Psoas muscle (tissue), 8 donors: Measurements from ENCODE around the gene CIDEB. TPM values are rescaled to one million over a fixed set of nuclear protein-coding genes. Genes with fewer than 3 reads are reported as not detected.

Experiments used
- ATAC-seq, 4 donors: fragments of 200-7000 bp; cut with Tn5 transposase; one replicate each; pipeline ENCODE4 v1.9.1; 2020; ENCODE audit warnings: moderate library complexity in 3 of 4, mild to moderate bottlenecking in 2 of 4
- DNase-seq, 2 donors: peaks; one replicate each; pipeline ENCODE4 v3.0.0-alpha.2; 2020
- H3K27ac ChIP-seq: fragments of 200-600 bp; one replicate; pipeline ENCODE4 v1.8.0; 2022
- H3K27me3 ChIP-seq, 3 donors: fragments of 200-600 bp in 1 of 3; one replicate each; pipeline versions ENCODE4 v1.6.1 to v1.8.0; 2013 to 2022; ENCODE audit warnings: low read length in 2 of 3, mild to moderate bottlenecking in 2 of 3, moderate library complexity in 1 of 3; ENCODE audit not compliant: insufficient read depth in 3 of 3
- H3K36me3 ChIP-seq, 2 donors: fragments of 200-600 bp in 1 of 2; one replicate each; pipeline versions ENCODE4 v1.6.1 to v1.8.0; 2013 to 2022; ENCODE audit warnings: low read depth in 1 of 2, mild to moderate bottlenecking in 1 of 2, moderate library complexity in 1 of 2; ENCODE audit not compliant: insufficient read depth in 1 of 2
- H3K4me1 ChIP-seq: fragments of 200-600 bp; one replicate; pipeline ENCODE4 v1.8.0; 2022
- H3K4me3 ChIP-seq: fragments of 200-600 bp; one replicate; pipeline ENCODE4 v1.8.0; 2022; ENCODE audit warnings: mild to moderate bottlenecking
- H3K9me3 ChIP-seq: fragments of 200-600 bp; one replicate; pipeline ENCODE4 v1.8.0; 2022
- whole genome bisulfite sequencing, 3 donors: extraction: QIAGEN DNeasy Blood & Tissue Kit; methylation state at CpG; one replicate each; pipeline versions ENCODE4 v1.1.6 to v1.1.7; 2013; 5-methylcytosine and 5-hydroxymethylcytosine counted together
- intact Hi-C, 2 donors: fragments of 100-400 bp; cut with DNase I; formaldehyde crosslinking; loops; one replicate each; pipeline versions ENCODE4 v1.11.0 to v1.14.2; 2022
- polyA plus RNA-seq, 3 donors: library from polyadenylated mRNA; stranded (reverse); fragments of 200-250 nt; gene quantifications; one replicate each; pipeline ENCODE4 v1.2.3, GENCODE V29; 2013
- total RNA-seq, 4 donors: library from RNA; stranded (reverse); fragmentation: NEBNext Ultra II Directional in 2 of 4; extraction: Animal tissue kit (Norgen Biotek cat#: 25700) in 2 of 4; gene quantifications; one replicate each; pipeline versions ENCODE4 v1.2.1 to v1.2.4, GENCODE V29; 2021 to 2023
- TF ChIP-seq, protein P1 (sequence below): fragments of 200-600 bp; IDR thresholded peaks from one replicate; pipeline ENCODE4 v1.8.0; 2022; ENCODE audit warnings: antibody characterized with exemption
- donor health status: healthy with polysubstance abuse.
- donor health status: DM: no; HTN: no; CAD: no; lungs with moderate emphysema.
- donor health status: Bipolar disorder and iron deficiency.
- donor health status: healthy.
- donor health status: DM: yes; HTN: yes; CAD: no.
- donor health status: DM: no; HTN: no; CAD: no.
- donor health status: DM: no; HTN: no; CAD: no.
- donor health status: DM: yes; HTN: yes; CAD: no.

CIDEB gene
- total and polyA plus RNA-seq, 7 donors: 0.95 to 2.5 (median 1.7) TPM

DNA sequence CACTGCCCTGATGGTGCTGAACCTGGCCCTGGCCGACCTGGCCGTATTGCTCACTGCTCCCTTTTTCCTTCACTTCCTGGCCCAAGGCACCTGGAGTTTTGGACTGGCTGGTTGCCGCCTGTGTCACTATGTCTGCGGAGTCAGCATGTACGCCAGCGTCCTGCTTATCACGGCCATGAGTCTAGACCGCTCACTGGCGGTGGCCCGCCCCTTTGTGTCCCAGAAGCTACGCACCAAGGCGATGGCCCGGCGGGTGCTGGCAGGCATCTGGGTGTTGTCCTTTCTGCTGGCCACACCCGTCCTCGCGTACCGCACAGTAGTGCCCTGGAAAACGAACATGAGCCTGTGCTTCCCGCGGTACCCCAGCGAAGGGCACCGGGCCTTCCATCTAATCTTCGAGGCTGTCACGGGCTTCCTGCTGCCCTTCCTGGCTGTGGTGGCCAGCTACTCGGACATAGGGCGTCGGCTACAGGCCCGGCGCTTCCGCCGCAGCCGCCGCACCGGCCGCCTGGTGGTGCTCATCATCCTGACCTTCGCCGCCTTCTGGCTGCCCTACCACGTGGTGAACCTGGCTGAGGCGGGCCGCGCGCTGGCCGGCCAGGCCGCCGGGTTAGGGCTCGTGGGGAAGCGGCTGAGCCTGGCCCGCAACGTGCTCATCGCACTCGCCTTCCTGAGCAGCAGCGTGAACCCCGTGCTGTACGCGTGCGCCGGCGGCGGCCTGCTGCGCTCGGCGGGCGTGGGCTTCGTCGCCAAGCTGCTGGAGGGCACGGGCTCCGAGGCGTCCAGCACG lies 8.2 kb upstream of the CIDEB start:
- DNase-seq (peak; percentile 60 to 76), ATAC-seq (peak; percentile 65 to 75 (median 71))
- Histone ChIP-seq H3K9me3 (no peaks in the 10 kb centered on the region), H3K4me3 (peak overlapping the region; percentile 34), H3K27me3 (peaks cover 0 to 41% (median 9%) of the 10 kb centered on the region in 3 donors), H3K4me1 (no peaks in the 10 kb centered on the region), H3K36me3 (peaks cover 0 to 13% of the 10 kb centered on the region in 2 donors), H3K27ac (peak overlapping the region; percentile 38)
- intact Hi-C loops: no loop called here
- 25 to 30% (median 30%) methylated on average over 64 to 70 of the region's 70 CpGs for WGBS, 3 donors
- TF ChIP-seq, protein P1, sequence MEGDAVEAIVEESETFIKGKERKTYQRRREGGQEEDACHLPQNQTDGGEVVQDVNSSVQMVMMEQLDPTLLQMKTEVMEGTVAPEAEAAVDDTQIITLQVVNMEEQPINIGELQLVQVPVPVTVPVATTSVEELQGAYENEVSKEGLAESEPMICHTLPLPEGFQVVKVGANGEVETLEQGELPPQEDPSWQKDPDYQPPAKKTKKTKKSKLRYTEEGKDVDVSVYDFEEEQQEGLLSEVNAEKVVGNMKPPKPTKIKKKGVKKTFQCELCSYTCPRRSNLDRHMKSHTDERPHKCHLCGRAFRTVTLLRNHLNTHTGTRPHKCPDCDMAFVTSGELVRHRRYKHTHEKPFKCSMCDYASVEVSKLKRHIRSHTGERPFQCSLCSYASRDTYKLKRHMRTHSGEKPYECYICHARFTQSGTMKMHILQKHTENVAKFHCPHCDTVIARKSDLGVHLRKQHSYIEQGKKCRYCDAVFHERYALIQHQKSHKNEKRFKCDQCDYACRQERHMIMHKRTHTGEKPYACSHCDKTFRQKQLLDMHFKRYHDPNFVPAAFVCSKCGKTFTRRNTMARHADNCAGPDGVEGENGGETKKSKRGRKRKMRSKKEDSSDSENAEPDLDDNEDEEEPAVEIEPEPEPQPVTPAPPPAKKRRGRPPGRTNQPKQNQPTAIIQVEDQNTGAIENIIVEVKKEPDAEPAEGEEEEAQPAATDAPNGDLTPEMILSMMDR: peak; percentile 32

DNA sequence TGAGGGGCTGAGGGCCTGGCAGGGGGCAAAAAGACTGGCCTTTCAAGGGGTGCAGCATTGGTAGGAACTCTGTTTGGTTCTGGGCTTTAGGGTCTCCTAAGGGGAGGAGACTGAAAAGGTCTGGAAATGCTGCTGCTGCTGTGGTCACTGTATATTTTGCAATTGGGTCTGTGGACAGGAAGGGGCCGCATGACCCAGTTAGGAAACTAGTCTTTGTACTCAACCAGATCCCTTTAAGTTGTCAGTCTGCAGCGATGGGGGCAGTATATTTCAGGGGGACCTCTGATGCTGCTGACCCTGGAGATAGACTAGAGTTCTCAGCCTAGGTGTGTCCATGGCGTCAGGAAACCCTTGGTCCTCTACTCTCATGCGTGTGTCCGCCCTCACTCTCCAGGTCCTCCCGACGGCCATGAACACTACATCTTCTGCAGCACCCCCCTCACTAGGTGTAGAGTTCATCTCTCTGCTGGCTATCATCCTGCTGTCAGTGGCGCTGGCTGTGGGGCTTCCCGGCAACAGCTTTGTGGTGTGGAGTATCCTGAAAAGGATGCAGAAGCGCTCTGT lies 7.5 kb upstream of the CIDEB start:
- ATAC-seq: no peak
- peaks cover 4% of the 10 kb centered on the region for H3K4me1 ChIP-seq
- 62 to 81% (median 76%) methylated on average over 10 of the region's 10 CpGs for WGBS, 3 donors
- H3K27ac ChIP-seq: peak overlapping the region; percentile 23
- intact Hi-C loops: no loop called here
- no peak for DNase-seq
- TF ChIP-seq, protein P1: no peak
- H3K36me3 ChIP-seq: peaks cover 0 to 10% of the 10 kb centered on the region in 2 donors
- peaks cover 0 to 41% (median 9%) of the 10 kb centered on the region in 3 donors for H3K27me3 ChIP-seq
- peak overlapping the region; percentile 34 for H3K4me3 ChIP-seq
- no peaks in the 10 kb centered on the region for H3K9me3 ChIP-seq

DNA sequence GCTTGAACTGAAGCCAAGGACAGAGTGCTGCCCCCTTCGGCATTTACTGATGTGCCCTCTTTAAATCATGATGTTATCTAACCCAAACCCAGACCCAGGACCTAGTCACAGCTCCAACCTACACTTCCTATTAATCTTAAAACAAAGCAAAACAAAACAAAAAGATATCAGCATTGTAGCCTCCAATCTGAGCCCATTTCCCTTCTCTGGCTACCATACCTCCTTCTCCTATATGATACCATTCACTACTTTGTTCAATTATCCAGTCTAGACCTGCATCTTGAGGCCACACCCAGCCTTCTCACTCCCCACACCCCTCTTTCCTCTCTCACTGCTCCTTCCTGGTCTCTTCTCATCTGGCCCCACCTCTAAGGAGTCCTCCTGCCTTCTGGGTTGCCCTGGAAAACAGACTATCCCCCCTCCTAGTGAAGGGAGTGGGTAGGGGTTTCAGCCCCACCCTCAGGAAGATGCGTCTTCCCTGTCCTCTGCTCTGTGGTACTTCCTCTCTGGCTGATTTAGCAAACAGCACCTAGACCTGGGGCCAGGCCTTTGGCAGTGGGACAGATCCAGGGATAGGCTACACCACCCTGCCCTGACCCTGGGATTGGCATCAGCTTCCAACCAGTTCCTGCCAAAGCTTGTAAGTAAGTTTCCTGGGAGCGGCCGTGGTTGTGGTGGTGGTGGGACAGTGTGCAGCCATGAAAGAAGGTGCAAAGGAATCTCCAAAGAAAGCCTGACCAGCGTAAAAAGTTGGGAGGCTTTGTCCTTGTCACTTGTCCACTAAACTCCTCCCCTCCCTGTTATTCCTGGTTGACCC lies 6.8 kb upstream of the CIDEB start:
- H3K9me3 ChIP-seq: no peaks in the 10 kb centered on the region
- H3K27ac ChIP-seq: no peak overlapping the region
- H3K4me3 ChIP-seq: no peak overlapping the region
- WGBS, 3 donors: 67 to 76% (median 75%) methylated on average over 5 of the region's 5 CpGs
- intact Hi-C loops: no loop called here
- DNase-seq (peak in 1 of 2 donors; percentile 53), ATAC-seq (no peak)
- TF ChIP-seq, protein P1: no peak
- H3K36me3 ChIP-seq: peaks cover 0 to 6% of the 10 kb centered on the region in 2 donors
- H3K4me1 ChIP-seq: peaks cover 12% of the 10 kb centered on the region
- peaks cover 0 to 41% (median 9%) of the 10 kb centered on the region in 3 donors for H3K27me3 ChIP-seq

DNA sequence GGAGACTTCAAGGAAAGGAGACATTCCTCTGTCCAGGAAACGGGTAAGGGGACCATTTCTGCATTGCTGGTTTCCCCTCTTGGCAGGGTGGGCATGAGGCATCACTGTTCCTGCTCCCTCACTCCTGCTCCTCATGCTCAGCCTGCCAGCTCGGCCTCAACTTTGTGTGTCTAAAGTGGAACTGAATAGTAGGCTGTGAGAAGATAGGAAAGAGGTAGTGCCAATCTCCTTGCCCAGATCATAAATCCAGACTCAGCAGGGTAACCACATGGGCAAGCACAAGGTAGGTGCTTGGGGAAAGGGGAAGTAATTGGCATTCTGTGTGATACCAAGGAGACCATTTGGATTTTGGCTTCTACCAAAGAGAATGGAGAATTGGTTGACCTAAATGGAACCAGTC lies 6.1 kb upstream of the CIDEB start:
- Histone ChIP-seq H3K4me1 (peaks cover 13% of the 10 kb centered on the region), H3K27ac (no peak overlapping the region), H3K36me3 (peaks cover 0 to under 1% of the 10 kb centered on the region in 2 donors), H3K4me3 (no peak overlapping the region), H3K27me3 (peaks cover 0 to 34% (median 4%) of the 10 kb centered on the region in 3 donors), H3K9me3 (no peaks in the 10 kb centered on the region)
- no peak for DNase-seq
- TF ChIP-seq, protein P1: no peak
- no peak for ATAC-seq
- 73 to 84% (median 73%) methylated on average over 2 of the region's 2 CpGs for WGBS, 3 donors
- intact Hi-C loops: no loop called here
